Keratinocyte (primary cell): ENCODE results near the gene AVL9.

Source experiments
- CTCF ChIP-seq, 3 experiments: IDR thresholded peaks in 1 of 3; conservative IDR thresholded peaks in 1 of 3; optimal IDR thresholded peaks in 1 of 3; 2 replicates in 2 of 3; 3 replicates in 1 of 3; pipeline versions ENCODE3 to v1.5.1; 2011; ENCODE audit warnings: low read length in 3 of 3, mild to moderate bottlenecking in 3 of 3, moderate library complexity in 2 of 3, control low read depth in 1 of 3, inconsistent platforms in 1 of 3; ENCODE audit not compliant: insufficient read depth in 2 of 3; ENCODE audit errors: extremely low read depth in 1 of 3
- EZH2 ChIP-seq: IDR thresholded peaks from one replicate; pipeline ENCODE4 v1.6.1; 2012; ENCODE audit warnings: inconsistent platforms, mild to moderate bottlenecking, low read length, moderate library complexity

- TF ChIP-seq CTCF (optimal IDR thresholded peaks at IDR 0.05 in 1 of 3, IDR thresholded peaks at IDR 0.05 in 1 of 3, conservative IDR thresholded peaks at IDR 0.05 in 1 of 3; ENCODE audit: extremely low read depth in 1 of 3, insufficient read depth in 2 of 3, low read length in 3 of 3), result no peak
- no peak for TF ChIP-seq EZH2
These were observed 135.7 kb downstream of the AVL9 start for GRCh38 chr7:32631021-32631420.
